Tibial nerve (tissue), 4 donors: ENCODE data around the gene LRRN2. TPM values are rescaled to one million over a fixed set of nuclear protein-coding genes. Genes with fewer than 3 reads are reported as not detected.

ENCODE experiments used
- DNase-seq, 2 donors: peaks; one replicate each; pipeline ENCODE4 v3.0.0-alpha.2; 2019; ENCODE audit warnings: low spot score in 2 of 2
- H3K27ac ChIP-seq, 4 donors: fragments of 200-600 bp; sonication (generic) in 3 of 4; one replicate each; pipeline ENCODE4 v1.5.1; 2017 to 2019; ENCODE audit warnings: mild to moderate bottlenecking in 1 of 4
- H3K27me3 ChIP-seq, 2 donors: fragments of 200-600 bp; sonication (generic) in 1 of 2; one replicate each; pipeline versions ENCODE4 v1.5.1 to v1.6.0; 2017 to 2019
- H3K36me3 ChIP-seq, 3 donors: fragments of 200-600 bp; sonication (generic); one replicate each; pipeline ENCODE4 v1.5.1; 2018 to 2019
- H3K4me1 ChIP-seq, 4 donors: fragments of 200-600 bp; sonication (generic) in 3 of 4; one replicate each; pipeline ENCODE4 v1.5.1; 2017 to 2019
- H3K4me3 ChIP-seq, 4 donors: fragments of 200-600 bp; sonication (generic) in 3 of 4; one replicate each; pipeline ENCODE4 v1.5.1; 2017 to 2019; ENCODE audit warnings: mild to moderate bottlenecking in 1 of 4, moderate library complexity in 1 of 4
- H3K9me3 ChIP-seq, 4 donors: fragments of 200-600 bp; sonication (generic) in 3 of 4; one replicate each; pipeline ENCODE4 v1.5.1; 2017 to 2019
- CTCF ChIP-seq, 5 experiments: fragments of 200-600 bp in 3 of 5; fragments of 450-650 bp in 2 of 5; sonication (generic) in 3 of 5; IDR thresholded peaks; one replicate each; pipeline ENCODE4 v1.5.1; 2016 to 2019; ENCODE audit warnings: antibody characterized with exemption in 5 of 5, mild to moderate bottlenecking in 3 of 5, moderate library complexity in 2 of 5
- EP300 ChIP-seq, 2 donors: sonication (generic); formaldehyde crosslinking; IDR thresholded peaks; one replicate each; pipeline ENCODE4 v1.6.1; 2017; ENCODE audit warnings: antibody characterized with exemption in 2 of 2, mild to moderate bottlenecking in 1 of 2
- POLR2A ChIP-seq, 2 donors: fragments of 450-650 bp; IDR thresholded peaks; one replicate each; pipeline ENCODE4 v1.6.1; 2017; ENCODE audit warnings: antibody characterized with exemption in 2 of 2, mild to moderate bottlenecking in 2 of 2, moderate library complexity in 2 of 2
- WGBS, 2 donors: methylation state at CpG; one replicate each; pipeline ENCODE4 v1.1.5; 2018; 5-methylcytosine and 5-hydroxymethylcytosine counted together
- total RNA-seq, 4 donors: library from RNA; depleted of rRNA; stranded (reverse); fragments of >200 nt; gene quantifications; one replicate each; pipeline ENCODE4 v1.1.0, GENCODE V29; 2016

The LRRN2 gene
- total RNA-seq, 4 donors from 2014 or later, result 3.6 to 22.9 (median 14.5) TPM

- H3K9me3 ChIP-seq, result no peaks in the 10 kb centered on the region
- 75% methylated on average over 3 of the region's 3 CpGs for WGBS, 2 donors
- no peak for DNase-seq
- no peak overlapping the region for H3K27ac ChIP-seq
- no peak overlapping the region for H3K4me3 ChIP-seq
- H3K27me3 ChIP-seq, result peaks cover 0 to 68% of the 10 kb centered on the region in 2 donors
- no peaks in the 10 kb centered on the region for H3K36me3 ChIP-seq
- H3K4me1 ChIP-seq, result no peaks in the 10 kb centered on the region
- TF ChIP-seq EP300 (IDR thresholded peaks at IDR 0.05) (no peak), POLR2A (IDR thresholded peaks at IDR 0.05) (no peak), CTCF (IDR thresholded peaks at IDR 0.05) (no peak)
Measured at GRCh38 chr1:204709021-204709420, 23.5 kb upstream of the LRRN2 start.

GRCh38 chr1:204706838-204707509, 21.4 kb upstream of the LRRN2 start:
- H3K4me1 ChIP-seq, result no peaks in the 10 kb centered on the region
- H3K36me3 ChIP-seq, result no peaks in the 10 kb centered on the region
- 39 to 46% methylated on average over 11 of the region's 11 CpGs for WGBS, 2 donors
- no peak overlapping the region for H3K27ac ChIP-seq
- DNase-seq, result no peak
- H3K27me3 ChIP-seq, result peaks cover 0 to 48% of the 10 kb centered on the region in 2 donors
- TF ChIP-seq EP300 (IDR thresholded peaks at IDR 0.05) (no peak), CTCF (IDR thresholded peaks at IDR 0.05) (no peak), POLR2A (IDR thresholded peaks at IDR 0.05) (no peak)
- no peak overlapping the region for H3K4me3 ChIP-seq
- no peaks in the 10 kb centered on the region for H3K9me3 ChIP-seq

DNA sequence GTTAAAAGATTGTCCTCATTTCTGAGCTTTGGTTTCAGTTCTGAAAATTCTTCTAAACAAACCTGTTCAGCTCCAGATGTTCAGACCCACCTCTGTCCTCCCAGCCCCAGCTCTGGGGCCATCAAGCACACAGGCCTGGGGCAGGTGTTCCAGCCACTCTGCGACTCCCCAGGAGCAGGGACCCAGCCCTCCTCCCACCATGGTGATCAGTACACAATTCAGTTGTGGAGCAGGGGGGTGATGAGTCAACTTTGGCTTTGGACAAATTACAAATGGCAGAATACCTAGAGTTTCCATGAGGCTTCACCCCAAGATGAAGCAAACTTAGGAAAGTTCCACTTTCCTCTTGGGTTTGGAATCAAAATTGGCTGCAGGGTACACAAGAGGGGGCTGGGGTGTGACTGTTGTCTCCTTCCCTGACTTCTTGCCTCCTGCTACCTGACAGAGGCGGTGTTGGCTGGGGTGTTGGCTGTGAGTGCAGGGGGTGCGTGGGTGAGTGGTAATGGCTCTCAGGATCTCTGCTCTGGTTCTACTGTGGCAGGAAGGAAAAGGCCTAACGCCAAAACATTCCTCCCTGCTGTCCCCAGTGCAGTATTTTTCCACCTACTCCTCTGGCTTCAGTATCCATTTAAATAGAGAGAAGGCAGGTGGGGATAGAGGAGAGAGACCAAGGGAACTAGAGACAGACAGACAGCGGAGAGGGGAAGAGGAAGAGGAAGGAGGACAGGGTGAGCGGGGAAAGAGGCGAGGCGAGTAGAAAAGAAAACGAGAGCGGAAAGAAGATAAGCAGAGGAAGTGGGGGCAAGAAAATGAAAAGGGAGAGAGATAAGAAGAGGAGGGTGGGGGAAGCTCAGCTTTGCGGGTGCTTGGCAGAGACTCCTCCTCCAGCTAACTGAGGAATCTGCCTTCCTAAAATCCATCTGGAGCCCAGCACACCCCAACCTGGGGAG, 20.6 kb upstream of the LRRN2 start:
- H3K27ac ChIP-seq, result no peak overlapping the region
- H3K9me3 ChIP-seq, result no peaks in the 10 kb centered on the region
- H3K36me3 ChIP-seq, result no peaks in the 10 kb centered on the region
- H3K27me3 ChIP-seq, result peaks cover 0 to 40% of the 10 kb centered on the region in 2 donors
- no peak for DNase-seq
- no peak overlapping the region for H3K4me3 ChIP-seq
- no peak for TF ChIP-seq POLR2A (IDR thresholded peaks at IDR 0.05)
- TF ChIP-seq EP300 (IDR thresholded peaks at IDR 0.05), result no peak
- TF ChIP-seq CTCF (IDR thresholded peaks at IDR 0.05), result no peak
- 55 to 56% methylated on average over 11 of the region's 11 CpGs for WGBS, 2 donors
- no peaks in the 10 kb centered on the region for H3K4me1 ChIP-seq

DNA sequence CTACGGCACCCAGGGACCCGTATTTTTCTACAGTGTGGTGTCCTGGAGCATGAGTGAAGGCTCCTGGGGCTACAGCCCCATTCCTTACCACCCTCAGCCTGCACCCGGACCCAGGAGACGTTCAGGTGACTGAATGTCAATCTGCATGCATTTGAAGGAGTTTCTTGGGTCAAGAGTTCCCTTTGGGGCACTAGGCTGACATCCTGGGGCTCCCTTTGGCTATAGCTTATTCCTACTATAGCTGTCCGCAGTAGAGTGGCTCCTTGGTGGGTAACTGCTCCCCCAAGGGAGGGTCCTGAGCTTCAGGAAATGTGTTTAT, 19.9 kb upstream of the LRRN2 start:
- TF ChIP-seq EP300 (IDR thresholded peaks at IDR 0.05), result no peak
- no peak for TF ChIP-seq POLR2A (IDR thresholded peaks at IDR 0.05)
- no peak for TF ChIP-seq CTCF (IDR thresholded peaks at IDR 0.05)
- Histone ChIP-seq H3K36me3 (no peaks in the 10 kb centered on the region), H3K4me1 (no peaks in the 10 kb centered on the region), H3K9me3 (no peaks in the 10 kb centered on the region), H3K27me3 (peaks cover 0 to 33% of the 10 kb centered on the region in 2 donors), H3K4me3 (no peak overlapping the region), H3K27ac (no peak overlapping the region)
- 67 to 86% methylated on average over 5 of the region's 5 CpGs for WGBS, 2 donors
- no peak for DNase-seq
